NOMO-1 treated with DMSO at 0.1 percent for 48 hours (cell line): ENCODE results near the gene ARL15.

ENCODE experiments used
- DNase-seq: peaks from one replicate; lab custom pipeline; 2025; ENCODE audit not compliant: unreplicated experiment; lab: John Stamatoyannopoulos, UW

ARL15 gene

DNA sequence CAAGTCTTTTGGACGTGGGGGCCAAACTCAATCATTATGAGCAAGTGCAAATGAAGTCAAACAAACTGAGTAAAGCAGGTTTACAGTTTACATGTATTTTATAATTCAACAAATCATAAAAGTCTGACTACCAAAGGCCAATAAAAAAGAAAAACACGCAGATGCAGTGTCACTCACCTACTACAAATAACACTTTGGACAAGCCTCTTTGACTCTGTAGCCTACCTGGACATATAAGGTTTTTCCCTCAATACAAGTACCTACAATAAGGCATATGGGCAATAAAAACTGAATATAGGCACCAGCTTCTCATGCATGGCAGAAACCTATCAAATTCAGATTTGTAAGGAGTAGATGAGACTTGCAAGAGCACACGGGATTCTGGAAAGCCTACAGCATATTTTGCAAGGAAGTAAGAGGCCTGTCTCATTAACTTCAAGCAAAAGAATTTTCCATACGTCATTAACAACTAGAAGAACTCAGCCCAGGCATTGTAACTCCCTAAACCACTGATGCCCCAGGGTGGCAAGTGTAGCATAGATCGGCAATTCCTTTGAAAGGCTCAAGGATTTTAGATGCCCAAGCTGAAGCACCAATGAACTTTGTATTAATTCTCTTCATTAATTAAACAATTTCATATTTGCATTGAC lies 21.7 kb downstream of the ARL15 start:
- DNase-seq = no peak

DNA sequence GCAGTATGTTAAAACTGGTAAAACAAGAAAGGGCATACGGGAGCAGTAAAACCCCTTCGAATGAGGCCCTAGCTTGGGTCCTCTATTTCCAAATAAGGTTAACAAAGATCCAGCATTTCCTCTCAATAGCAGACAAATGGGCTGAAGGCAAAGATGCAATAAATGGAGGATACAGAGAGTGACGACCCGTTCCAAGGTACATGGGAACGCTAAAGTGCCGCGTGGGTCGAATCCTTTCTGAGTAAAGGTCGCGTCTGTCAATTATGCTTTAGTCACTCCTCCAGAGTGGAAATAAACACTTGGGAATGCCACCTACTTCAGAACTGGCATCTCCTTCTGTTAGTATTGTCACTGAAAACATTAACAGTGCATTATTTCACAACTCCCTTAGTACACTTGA lies 24.7 kb downstream of the ARL15 start:
- no peak for DNase-seq

GRCh38 chr5:54284586-54284985 lies 25.8 kb downstream of the ARL15 start:
- no peak for DNase-seq

DNA sequence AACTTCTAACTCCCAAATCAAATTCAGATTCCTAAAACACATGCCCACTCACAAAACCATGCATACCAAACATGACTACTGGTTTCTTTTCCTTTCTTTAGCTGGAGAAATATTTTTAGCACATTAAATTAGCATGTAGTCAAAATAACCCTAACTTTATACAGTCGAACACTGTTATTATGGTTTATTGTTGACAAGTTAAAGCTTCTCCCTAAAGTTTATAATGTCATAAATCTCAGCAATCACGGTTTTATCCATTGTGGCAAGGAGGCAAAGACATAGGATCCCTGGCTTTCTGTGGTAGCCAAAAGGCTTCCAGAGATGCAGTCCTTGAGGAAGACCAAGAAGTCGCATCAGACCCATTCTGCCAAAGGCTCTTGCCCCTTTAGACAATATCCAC lies 27.5 kb downstream of the ARL15 start:
- no peak for DNase-seq

GRCh38 chr5:54281960-54282692 lies 28.2 kb downstream of the ARL15 start:
- DNase-seq = no peak

GRCh38 chr5:54279960-54280359 lies 30.4 kb downstream of the ARL15 start:
- DNase-seq = no peak

DNA sequence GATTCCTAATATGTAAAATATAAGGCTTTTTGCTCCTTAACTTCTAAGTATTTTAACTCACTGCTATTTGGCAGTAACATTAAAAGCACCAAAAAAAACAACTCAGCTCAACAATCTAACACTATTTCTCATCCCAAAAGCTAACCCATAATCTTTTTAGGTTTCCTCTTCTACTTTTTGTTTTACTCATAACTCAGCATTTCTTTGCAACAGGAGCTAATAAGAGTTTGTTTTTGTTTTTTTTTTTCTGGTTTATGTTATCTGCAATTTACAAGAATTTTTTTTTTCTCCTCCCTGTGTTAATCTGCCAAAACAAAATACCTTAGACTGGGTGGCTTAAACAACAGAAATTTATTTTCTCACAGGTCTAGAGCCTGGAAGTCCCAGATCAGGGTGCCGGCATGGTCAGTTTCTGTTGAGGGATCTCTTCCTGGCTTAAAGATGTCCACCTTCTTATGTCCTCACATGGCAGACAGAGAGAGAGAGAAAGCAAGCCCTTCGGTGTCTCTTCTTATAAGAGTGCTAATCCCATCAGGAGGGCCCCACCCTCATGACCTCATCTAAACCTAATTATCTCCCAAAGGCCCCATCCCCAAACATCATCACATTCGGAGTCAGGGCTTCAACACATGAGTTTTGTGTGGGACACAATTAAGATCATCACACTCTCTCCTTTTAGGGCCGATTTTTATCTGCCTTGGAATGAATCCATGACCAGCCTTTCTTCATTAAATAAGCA lies 31.2 kb downstream of the ARL15 start:
- no peak for DNase-seq

- no peak for DNase-seq
These were observed 32.1 kb downstream of the ARL15 start for GRCh38 chr5:54278036-54278830.

DNA sequence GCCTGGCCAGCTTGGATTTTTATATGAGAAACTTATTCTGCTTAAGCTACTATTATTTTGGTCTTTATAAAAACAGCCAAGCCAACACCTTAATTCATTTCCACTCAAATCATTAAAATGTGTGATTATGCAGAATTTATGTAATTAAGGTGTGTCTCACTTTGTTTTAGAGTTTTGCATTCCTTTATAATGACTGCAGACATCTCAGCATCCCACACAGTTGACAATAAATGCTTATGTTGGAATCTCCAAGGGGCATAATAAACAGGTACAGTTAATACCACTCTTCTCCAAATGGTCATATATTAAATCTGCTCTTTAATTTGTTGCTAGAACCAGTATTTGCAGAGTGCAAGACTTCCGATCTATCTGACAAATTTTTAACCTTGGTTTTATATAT lies 34.3 kb downstream of the ARL15 start:
- no peak for DNase-seq

DNA sequence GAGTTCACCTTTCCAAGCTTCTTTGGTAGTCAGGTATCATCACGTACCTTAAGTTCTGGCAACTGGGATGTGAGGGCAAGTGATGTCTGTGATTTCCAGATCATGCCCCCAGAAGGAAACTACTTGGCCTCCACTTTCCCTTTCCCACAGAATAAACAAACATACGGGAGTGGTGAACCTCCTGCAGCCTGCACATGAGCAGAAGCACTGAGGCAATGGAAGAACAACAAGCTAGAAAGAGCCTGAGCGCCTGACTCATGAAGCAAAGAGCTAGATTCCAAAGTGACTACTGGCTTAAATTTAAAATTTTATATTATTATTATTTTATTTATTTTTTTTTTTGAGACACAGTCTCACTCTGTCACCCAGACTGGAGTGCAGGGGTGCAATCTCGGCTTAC lies 35.0 kb downstream of the ARL15 start:
- DNase-seq = no peak

DNA sequence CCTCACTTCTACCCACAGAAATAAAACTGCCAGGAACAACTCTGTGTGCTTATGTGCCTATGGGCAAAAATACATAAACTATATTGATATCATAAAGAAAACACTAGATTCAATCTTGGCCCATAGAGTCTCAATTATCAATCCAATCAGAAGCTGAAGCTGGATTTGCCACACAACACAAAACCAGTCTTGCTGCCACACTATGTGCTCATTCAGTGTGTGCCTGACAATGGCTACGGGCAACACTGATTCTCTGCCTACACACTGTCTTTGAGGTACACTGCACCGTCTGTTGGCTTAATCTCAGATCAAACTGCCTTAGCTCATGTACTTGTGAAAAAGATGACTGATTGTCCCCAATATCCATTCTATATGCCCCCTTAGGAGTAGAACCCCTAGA lies 35.4 kb downstream of the ARL15 start:
- no peak for DNase-seq

DNA sequence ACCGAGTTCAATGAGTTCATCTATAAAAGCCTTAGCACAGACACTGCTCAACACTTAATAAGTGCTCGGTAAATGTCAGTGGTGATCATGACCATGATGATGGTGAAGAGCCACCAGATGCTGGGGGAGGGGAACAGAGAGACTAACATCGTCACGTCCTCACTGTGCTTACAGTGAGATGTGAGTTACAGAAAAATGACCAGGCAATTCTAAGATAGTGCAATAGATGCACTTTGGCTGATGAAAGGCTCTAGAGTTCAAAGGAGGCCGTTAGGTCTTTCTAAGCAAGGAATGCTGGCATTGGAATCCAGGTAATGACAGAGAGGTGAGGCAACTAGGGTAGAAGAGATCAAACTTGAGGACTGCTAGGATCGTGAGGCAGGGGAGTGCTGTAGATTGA lies 36.7 kb downstream of the ARL15 start:
- no peak for DNase-seq

DNA sequence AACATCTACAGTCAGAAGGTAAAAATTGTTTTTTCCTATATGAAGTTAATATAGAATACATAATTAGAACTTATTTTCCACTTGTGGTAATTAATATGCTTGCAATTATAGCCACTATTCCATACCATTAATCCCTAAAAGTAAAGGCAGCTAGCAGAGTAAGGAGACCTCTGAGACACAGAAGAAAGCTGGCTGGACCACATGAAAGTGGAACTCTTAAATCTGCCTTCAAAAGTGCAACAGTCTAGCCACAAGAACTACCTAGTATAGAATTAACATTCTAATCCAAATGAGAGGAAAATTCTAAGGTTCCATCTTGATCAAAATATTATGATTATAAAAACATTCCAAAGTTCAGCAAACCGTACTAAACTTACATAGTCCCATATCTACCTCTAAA lies 37.6 kb downstream of the ARL15 start:
- no peak for DNase-seq

GRCh38 chr5:54270326-54270725 lies 40.0 kb downstream of the ARL15 start:
- no peak for DNase-seq

DNA sequence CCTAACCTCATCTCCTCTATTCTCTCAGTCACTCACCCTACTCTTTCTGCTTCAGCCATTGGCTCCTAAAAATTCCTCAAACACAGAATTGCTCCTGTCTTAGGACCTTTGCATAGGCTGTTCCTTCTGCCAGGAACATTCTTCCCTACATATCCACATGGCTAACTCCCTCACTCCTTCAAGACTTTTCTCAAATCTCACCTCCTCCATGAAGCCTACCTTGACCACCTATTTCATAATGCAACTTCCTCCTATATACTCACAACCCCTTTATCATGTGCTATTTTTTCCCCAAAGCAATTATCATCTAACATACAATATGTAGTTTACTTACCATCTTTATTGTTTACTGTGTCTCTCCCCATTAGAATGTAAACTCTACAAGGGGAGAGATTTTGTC lies 45.8 kb downstream of the ARL15 start:
- no peak for DNase-seq

DNA sequence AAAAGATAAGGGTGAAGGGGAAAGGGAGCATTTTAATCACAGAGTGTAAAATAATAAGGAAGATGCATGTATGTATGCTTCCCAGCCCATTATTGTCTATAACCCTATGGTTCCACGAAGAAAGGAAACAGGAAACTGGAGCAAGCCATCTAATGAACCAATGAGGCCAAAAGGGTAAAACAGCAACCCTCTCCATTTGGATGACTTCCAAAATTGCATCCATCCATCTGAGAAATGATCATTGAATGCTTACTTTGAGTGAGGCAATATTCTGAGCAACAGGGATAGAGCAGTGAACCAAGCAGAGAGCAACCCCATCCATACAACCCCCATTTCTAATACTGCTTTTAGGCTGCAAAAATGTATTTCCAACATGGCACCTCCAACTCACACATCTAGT lies 46.9 kb downstream of the ARL15 start:
- no peak for DNase-seq

DNA sequence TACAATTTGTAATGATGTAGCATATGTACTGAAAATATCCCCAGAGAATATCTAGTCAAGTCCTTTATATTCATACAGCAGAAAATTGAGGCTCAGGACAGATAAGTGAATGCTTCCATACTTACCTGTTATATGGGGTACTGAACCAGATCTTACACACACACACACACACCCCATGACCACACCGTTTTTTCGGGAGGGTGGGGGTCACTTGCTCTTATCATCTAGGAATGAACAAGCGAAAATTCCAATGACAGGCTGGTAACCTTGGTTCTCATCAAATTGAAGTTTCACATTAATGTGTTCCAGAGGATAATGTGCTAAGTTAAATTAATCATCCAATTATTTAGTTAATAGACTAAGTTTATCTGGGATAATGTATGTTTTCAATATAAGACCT lies 48.8 kb downstream of the ARL15 start:
- DNase-seq = no peak

GRCh38 chr5:54259981-54260380 lies 50.4 kb downstream of the ARL15 start:
- no peak for DNase-seq

DNA sequence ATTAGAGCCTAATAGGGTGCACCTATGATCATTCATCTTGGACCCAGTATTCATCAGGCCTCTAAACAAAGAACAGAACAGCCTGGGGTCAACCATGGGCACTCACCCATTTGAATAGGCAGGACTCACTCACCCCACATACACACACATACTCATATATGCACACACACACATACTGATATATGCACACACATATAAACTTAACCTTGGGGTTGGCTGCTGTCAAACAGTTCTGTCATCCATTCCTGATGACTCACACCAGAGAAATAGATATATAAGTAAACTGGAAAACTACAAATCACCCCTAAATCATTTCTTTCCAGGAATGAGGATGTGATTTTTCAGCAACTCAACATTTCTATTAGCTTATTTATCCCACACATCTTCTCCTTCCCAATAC lies 51.3 kb downstream of the ARL15 start:
- DNase-seq = no peak

DNA sequence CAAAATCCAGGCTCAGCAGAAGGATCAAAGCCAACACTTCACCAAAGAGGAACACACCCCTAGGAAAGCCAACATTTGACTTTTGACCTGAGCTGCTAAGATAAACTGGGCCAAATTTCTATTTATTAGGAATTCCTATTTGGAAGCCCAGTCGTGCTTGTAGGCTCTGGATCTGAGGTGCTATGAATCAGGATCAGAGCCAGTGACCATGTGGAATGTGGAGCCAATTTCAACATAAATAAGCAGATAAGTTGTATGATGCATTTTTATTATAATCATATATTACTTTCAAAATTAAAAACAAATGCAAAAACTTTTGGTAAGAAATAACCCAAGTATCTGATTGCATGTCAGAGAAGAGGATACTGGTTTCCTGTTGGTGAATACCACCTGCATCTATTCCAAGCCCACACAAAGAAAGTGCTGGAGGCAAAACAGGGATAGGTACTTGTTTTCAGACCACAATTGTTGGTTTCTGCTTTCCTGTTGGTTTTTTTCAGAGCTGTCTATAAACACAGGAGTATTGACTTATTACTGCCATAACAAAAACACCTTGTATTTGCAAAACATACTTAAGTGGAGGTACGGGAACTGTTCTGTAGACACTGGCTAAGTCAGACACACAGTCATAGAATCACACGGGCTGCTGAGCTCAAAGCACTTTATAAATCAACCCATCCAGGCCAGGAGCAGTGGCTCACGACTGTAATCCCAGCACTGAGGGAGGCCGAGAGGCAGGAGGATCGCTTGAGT lies 52.8 kb downstream of the ARL15 start:
- DNase-seq = no peak
